ENCODE results near the gene ENG. TPM values are rescaled to one million over a fixed set of nuclear protein-coding genes. Genes with fewer than 3 reads are reported as not detected.

The ENG gene
- total RNA-seq, 1 experiment from 2014 or later, result 29.9 TPM

GRCh38 chr9:127791085-127791484 lies 63.4 kb downstream of the ENG start:
- DNase-seq (ENCODE audit: low spot score), result no peak
- intact Hi-C loops (cut with micrococcal nuclease; ENCODE audit: unreplicated experiment), result no loop called here
- TF ChIP-seq, protein P1, sequence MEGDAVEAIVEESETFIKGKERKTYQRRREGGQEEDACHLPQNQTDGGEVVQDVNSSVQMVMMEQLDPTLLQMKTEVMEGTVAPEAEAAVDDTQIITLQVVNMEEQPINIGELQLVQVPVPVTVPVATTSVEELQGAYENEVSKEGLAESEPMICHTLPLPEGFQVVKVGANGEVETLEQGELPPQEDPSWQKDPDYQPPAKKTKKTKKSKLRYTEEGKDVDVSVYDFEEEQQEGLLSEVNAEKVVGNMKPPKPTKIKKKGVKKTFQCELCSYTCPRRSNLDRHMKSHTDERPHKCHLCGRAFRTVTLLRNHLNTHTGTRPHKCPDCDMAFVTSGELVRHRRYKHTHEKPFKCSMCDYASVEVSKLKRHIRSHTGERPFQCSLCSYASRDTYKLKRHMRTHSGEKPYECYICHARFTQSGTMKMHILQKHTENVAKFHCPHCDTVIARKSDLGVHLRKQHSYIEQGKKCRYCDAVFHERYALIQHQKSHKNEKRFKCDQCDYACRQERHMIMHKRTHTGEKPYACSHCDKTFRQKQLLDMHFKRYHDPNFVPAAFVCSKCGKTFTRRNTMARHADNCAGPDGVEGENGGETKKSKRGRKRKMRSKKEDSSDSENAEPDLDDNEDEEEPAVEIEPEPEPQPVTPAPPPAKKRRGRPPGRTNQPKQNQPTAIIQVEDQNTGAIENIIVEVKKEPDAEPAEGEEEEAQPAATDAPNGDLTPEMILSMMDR (conservative IDR thresholded peaks at IDR 0.05; ENCODE audit: low read depth, low read length), result no peak
- TF ChIP-seq EZH2 (IDR thresholded peaks at IDR 0.05; ENCODE audit: borderline replicate concordance, low read depth, low read length, poor library complexity, severe bottlenecking), result no peak
- H3K4me1 ChIP-seq (ENCODE audit: insufficient read depth, low read length, poor library complexity, severe bottlenecking), result peaks cover 6% of the 10 kb centered on the region
- CTCF ChIA-PET, result no interaction called here
- POLR2A ChIA-PET (ENCODE audit: low non-redundant PET), result no interaction called here
- no TSS peak for BruUV-seq (replicated peaks)
- no peak overlapping the region for H3K4me3 ChIP-seq (ENCODE audit: low read depth, low read length, poor library complexity, severe bottlenecking)
- H3K9me3 ChIP-seq (ENCODE audit: low read depth, low read length, poor library complexity, severe bottlenecking), result no peaks in the 10 kb centered on the region
- H3K27me3 ChIP-seq (replicated peaks; ENCODE audit: insufficient read depth, low read depth, low read length, poor library complexity), result no peaks in the 10 kb centered on the region
- H3K27ac ChIP-seq (ENCODE audit: low read depth, low read length, poor library complexity, severe bottlenecking), result no peak overlapping the region
- peaks cover 58% of the 10 kb centered on the region for H3K36me3 ChIP-seq (ENCODE audit: insufficient read depth, low read length, poor library complexity, severe bottlenecking)

GRCh38 chr9:127790094-127790855 lies 64.2 kb downstream of the ENG start:
- Histone ChIP-seq H3K4me1 (ENCODE audit: insufficient read depth, low read length, poor library complexity, severe bottlenecking) (peaks cover 6% of the 10 kb centered on the region), H3K36me3 (ENCODE audit: insufficient read depth, low read length, poor library complexity, severe bottlenecking) (peaks cover 58% of the 10 kb centered on the region), H3K27me3 (replicated peaks; ENCODE audit: insufficient read depth, low read depth, low read length, poor library complexity) (no peaks in the 10 kb centered on the region), H3K4me3 (ENCODE audit: low read depth, low read length, poor library complexity, severe bottlenecking) (no peak overlapping the region), H3K27ac (ENCODE audit: low read depth, low read length, poor library complexity, severe bottlenecking) (no peak overlapping the region), H3K9me3 (ENCODE audit: low read depth, low read length, poor library complexity, severe bottlenecking) (no peaks in the 10 kb centered on the region)
- no TSS peak for BruUV-seq (replicated peaks)
- intact Hi-C loops (cut with micrococcal nuclease; ENCODE audit: unreplicated experiment), result no loop called here
- TF ChIP-seq, protein P1 (conservative IDR thresholded peaks at IDR 0.05; ENCODE audit: low read depth, low read length), result no peak
- POLR2A ChIA-PET (ENCODE audit: low non-redundant PET), result no interaction called here
- CTCF ChIA-PET, result no interaction called here
- DNase-seq (ENCODE audit: low spot score), result no peak

DNA sequence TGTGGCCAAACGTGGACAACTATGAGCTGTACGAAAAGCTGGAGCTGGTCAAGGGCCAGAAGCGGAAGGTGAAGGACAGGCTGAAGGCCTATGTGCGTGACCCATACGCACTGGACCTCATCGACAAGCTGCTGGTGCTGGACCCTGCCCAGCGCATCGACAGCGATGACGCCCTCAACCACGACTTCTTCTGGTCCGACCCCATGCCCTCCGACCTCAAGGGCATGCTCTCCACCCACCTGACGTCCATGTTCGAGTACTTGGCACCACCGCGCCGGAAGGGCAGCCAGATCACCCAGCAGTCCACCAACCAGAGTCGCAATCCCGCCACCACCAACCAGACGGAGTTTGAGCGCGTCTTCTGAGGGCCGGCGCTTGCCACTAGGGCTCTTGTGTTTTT lies 65.3 kb downstream of the ENG start:
- no peak overlapping the region for H3K4me3 ChIP-seq (ENCODE audit: low read depth, low read length, poor library complexity, severe bottlenecking)
- CTCF ChIA-PET, result no interaction called here
- TF ChIP-seq EZH2 (IDR thresholded peaks at IDR 0.05; ENCODE audit: borderline replicate concordance, low read depth, low read length, poor library complexity, severe bottlenecking), result no peak
- TF ChIP-seq, protein P1 (conservative IDR thresholded peaks at IDR 0.05; ENCODE audit: low read depth, low read length), result no peak
- POLR2A ChIA-PET (ENCODE audit: low non-redundant PET), result no interaction called here
- intact Hi-C loops (cut with micrococcal nuclease; ENCODE audit: unreplicated experiment), result loop anchor here (5.0 kb wide), 1 partner anchor 78 kb away; no protein-coding TSS in a partner anchor
- H3K36me3 ChIP-seq (ENCODE audit: insufficient read depth, low read length, poor library complexity, severe bottlenecking), result peaks cover 58% of the 10 kb centered on the region
- H3K9me3 ChIP-seq (ENCODE audit: low read depth, low read length, poor library complexity, severe bottlenecking), result no peaks in the 10 kb centered on the region
- no peaks in the 10 kb centered on the region for H3K27me3 ChIP-seq (replicated peaks; ENCODE audit: insufficient read depth, low read depth, low read length, poor library complexity)
- H3K27ac ChIP-seq (ENCODE audit: low read depth, low read length, poor library complexity, severe bottlenecking), result no peak overlapping the region
- peaks cover 6% of the 10 kb centered on the region for H3K4me1 ChIP-seq (ENCODE audit: insufficient read depth, low read length, poor library complexity, severe bottlenecking)
- no TSS peak for BruUV-seq (replicated peaks)
- DNase-seq (ENCODE audit: low spot score), result no peak

Measured in A673 (cell line).